ENCODE data around the gene KLLN. TPM values are rescaled to one million over a fixed set of nuclear protein-coding genes. Genes with fewer than 3 reads are reported as not detected.
"Not testable (repeated sequence)": the region's sequence is repeated elsewhere in the genome, so short reads cannot be mapped to it uniquely, and the experiment has no call there.

The KLLN gene
- total RNA-seq, 1 donor from 2014 or later: 2.2 TPM

DNA sequence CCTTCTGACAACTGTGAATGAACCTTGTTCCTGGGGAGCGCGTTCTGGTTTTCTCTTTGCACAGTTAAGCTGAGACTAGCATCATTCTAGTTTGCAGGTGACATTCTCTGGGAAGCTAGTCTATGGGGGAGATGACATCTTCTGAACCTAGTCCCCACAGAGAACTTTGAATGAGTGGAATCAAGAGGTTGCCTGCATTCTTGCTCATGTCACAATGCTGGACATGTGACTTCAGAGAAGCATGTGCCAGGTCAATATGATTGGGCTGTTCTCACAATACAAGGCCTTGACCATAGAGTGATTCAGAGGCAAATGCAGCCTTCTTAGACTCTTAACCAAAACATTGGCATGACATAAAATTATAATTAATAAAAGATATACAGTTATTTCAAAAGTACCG is 22.1 kb downstream of the KLLN start:
- Mint-ChIP-seq H3K4me1 (ENCODE audit: unreplicated experiment) (peaks cover 9% of the 10 kb centered on the region), H3K27me3 (no peaks in the 10 kb centered on the region), H3K9me3 (peaks cover 11% of the 10 kb centered on the region), H3K27ac (no peak overlapping the region), H3K36me3 (no peaks in the 10 kb centered on the region), H3K4me3 (no peak overlapping the region)
- TF ChIP-seq, protein P1, sequence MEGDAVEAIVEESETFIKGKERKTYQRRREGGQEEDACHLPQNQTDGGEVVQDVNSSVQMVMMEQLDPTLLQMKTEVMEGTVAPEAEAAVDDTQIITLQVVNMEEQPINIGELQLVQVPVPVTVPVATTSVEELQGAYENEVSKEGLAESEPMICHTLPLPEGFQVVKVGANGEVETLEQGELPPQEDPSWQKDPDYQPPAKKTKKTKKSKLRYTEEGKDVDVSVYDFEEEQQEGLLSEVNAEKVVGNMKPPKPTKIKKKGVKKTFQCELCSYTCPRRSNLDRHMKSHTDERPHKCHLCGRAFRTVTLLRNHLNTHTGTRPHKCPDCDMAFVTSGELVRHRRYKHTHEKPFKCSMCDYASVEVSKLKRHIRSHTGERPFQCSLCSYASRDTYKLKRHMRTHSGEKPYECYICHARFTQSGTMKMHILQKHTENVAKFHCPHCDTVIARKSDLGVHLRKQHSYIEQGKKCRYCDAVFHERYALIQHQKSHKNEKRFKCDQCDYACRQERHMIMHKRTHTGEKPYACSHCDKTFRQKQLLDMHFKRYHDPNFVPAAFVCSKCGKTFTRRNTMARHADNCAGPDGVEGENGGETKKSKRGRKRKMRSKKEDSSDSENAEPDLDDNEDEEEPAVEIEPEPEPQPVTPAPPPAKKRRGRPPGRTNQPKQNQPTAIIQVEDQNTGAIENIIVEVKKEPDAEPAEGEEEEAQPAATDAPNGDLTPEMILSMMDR (conservative IDR thresholded peaks at IDR 0.05): no peak
- no peak for DNase-seq (ENCODE audit: extremely low spot score, unreplicated experiment)

DNA sequence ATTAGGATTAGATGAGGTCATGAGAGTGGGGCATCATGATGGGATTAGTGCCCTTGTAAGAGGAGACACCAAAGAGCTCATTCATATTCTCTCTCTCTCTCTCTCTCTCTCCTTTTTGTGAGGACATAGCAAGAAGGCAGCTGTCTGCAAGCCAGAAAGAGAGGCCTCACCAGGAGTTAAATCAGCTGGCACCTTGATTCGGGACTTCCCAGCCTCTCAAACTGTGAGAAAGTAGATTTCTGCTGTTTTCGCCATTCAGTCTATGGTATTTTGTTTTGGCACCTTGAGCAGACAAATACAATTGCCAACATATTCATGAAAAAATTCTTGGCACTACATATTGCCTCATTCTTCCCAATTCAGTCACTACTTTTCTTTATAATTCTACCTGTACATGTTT is 24.7 kb downstream of the KLLN start:
- peaks cover 12% of the 10 kb centered on the region for H3K9me3 Mint-ChIP-seq
- H3K27ac Mint-ChIP-seq: no peak overlapping the region
- H3K27me3 Mint-ChIP-seq: no peaks in the 10 kb centered on the region
- no peak for DNase-seq (ENCODE audit: extremely low spot score, unreplicated experiment)
- H3K4me3 Mint-ChIP-seq: no peak overlapping the region
- H3K36me3 Mint-ChIP-seq: no peaks in the 10 kb centered on the region
- peaks cover 9% of the 10 kb centered on the region for H3K4me1 Mint-ChIP-seq (ENCODE audit: unreplicated experiment)
- TF ChIP-seq, protein P1 (conservative IDR thresholded peaks at IDR 0.05): no peak

DNA sequence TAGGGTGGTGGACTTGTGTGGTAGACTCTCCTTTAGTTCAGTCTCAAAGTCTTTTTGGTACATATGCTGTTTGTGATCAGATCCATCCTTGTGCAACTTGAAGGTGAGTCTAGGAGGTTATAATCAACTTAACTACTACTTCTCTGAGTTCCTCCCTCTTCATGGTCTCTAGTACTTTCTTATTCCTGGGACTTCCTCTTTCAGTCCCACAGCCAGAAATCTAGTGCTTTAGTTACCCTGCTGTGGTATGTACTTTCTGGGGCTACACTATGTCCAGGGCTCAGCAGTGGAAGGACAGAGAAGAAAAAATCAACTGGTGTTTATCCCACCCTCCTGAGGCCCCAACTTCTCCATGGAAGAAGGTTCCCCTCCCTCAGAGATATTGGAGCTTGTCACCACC is 25.9 kb downstream of the KLLN start:
- Mint-ChIP-seq H3K4me1 (ENCODE audit: unreplicated experiment) (peaks cover 3% of the 10 kb centered on the region), H3K4me3 (no peak overlapping the region), H3K36me3 (no peaks in the 10 kb centered on the region), H3K9me3 (peaks cover 7% of the 10 kb centered on the region), H3K27ac (no peak overlapping the region), H3K27me3 (no peaks in the 10 kb centered on the region)
- TF ChIP-seq, protein P1 (conservative IDR thresholded peaks at IDR 0.05): no peak
- no peak for DNase-seq (ENCODE audit: extremely low spot score, unreplicated experiment)

DNA sequence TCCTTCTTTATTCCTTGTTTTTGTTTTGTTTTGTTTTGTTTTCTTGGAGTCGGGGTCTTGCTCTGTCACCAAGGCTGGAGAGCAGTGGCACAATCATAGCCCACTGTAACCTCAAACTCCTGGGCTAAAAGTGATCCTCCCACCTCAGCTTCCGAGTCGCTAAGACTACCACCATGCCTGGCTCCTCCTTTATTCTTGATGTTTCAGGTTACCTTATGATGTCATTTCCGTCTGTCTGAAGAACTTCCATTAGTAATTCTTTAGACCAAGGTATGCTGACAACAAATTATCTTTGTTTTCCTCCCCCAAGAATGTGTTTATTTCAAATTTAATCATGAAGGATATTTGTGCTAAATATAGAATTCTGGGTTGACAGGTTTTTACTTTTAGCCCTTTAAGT is 27.2 kb downstream of the KLLN start:
- Mint-ChIP-seq H3K27me3 (no peaks in the 10 kb centered on the region), H3K4me1 (ENCODE audit: unreplicated experiment) (no peaks in the 10 kb centered on the region), H3K9me3 (peaks cover 7% of the 10 kb centered on the region), H3K36me3 (no peaks in the 10 kb centered on the region), H3K27ac (no peak overlapping the region), H3K4me3 (no peak overlapping the region)
- TF ChIP-seq, protein P1 (conservative IDR thresholded peaks at IDR 0.05): no peak
- no peak for DNase-seq (ENCODE audit: extremely low spot score, unreplicated experiment)

DNA sequence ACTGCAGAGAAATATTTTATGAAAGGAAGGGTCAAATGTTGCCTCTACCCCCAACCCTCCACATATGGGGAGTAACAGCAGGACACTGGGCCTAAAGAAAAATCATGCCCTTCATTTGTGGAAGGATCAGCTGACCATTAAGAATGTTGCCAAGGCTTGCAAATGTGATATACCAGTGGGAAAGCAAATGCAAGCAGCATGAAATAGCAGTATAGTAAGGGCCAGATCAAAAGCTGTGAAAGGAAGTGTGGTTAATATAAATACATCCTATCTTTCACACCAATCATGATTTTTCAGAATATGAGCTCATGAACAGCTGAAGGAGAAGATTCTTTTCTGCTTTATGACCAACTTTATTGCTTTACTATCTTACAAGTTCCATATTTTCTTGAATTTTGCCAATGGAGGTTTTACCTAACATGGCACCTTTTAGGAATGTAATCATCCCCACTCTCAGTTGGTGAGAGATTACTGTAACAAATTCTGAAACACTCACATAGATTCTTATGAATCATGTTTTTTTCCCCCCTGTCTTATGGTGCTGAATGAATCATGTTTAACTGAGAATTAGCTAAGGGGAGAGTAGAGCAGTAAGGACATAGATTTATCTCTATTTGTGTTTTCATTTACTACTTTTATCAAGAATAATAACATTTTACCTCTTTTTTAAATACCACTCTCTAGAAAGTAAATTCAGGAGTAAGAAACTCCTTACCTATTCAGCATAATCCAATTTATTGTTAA is 33.2 kb downstream of the KLLN start:
- no peaks in the 10 kb centered on the region for H3K4me1 Mint-ChIP-seq (ENCODE audit: unreplicated experiment)
- no peaks in the 10 kb centered on the region for H3K36me3 Mint-ChIP-seq
- DNase-seq (ENCODE audit: extremely low spot score, unreplicated experiment): no peak
- no peaks in the 10 kb centered on the region for H3K27me3 Mint-ChIP-seq
- no peaks in the 10 kb centered on the region for H3K9me3 Mint-ChIP-seq
- no peak overlapping the region for H3K27ac Mint-ChIP-seq
- TF ChIP-seq, protein P1 (conservative IDR thresholded peaks at IDR 0.05): no peak
- H3K4me3 Mint-ChIP-seq: no peak overlapping the region

DNA sequence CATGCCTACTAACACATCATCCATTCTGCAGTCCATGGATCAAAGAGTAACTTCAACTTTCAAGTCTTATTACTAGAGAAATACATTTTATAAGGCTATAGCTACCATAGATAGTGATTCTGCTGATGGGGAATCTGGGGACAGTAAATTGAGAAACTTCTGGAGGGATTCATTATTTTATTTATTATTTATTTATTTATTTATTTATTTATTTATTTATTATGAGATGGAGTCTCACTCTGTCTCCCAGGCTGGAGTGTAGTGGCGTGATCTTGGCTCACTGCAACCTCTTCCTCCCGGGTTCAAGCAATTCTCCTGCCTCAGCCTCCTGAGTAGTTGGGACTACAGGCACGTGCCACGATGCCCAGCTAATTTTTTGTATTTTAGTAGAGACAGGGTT is 34.3 kb downstream of the KLLN start:
- not testable (repeated sequence) for DNase-seq (ENCODE audit: extremely low spot score, unreplicated experiment); H3K36me3 Mint-ChIP-seq; H3K9me3 Mint-ChIP-seq; H3K4me3 Mint-ChIP-seq; H3K27me3 Mint-ChIP-seq; H3K4me1 Mint-ChIP-seq (ENCODE audit: unreplicated experiment); H3K27ac Mint-ChIP-seq
